NCI-H187 treated with DMSO at 0.1 percent for 48 hours (cell line): ENCODE measurements around the gene PPIL1.
A peak's percentile ranks its signal among the peaks of the same experiment; 100 is the strongest.

Experiments
- DNase-seq: peaks from one replicate; lab custom pipeline; 2025; lab: John Stamatoyannopoulos, UW

Gene PPIL1

GRCh38 chr6:36855750-36856149 is 18.9 kb downstream of the PPIL1 start:
- no peak for DNase-seq

GRCh38 chr6:36853325-36853724 is 21.3 kb downstream of the PPIL1 start:
- no peak for DNase-seq

GRCh38 chr6:36852481-36853147 is 22.0 kb downstream of the PPIL1 start:
- no peak for DNase-seq

- no peak for DNase-seq
Measured at GRCh38 chr6:36851626-36852025, 23.0 kb downstream of the PPIL1 start.

- peak; percentile 16 for DNase-seq
Measured at GRCh38 chr6:36851149-36851614, 23.4 kb downstream of the PPIL1 start.

- no peak for DNase-seq
Measured at GRCh38 chr6:36850021-36850420, 24.6 kb downstream of the PPIL1 start.

- peak; percentile 91 for DNase-seq
Measured at GRCh38 chr6:36848658-36849441, 25.8 kb downstream of the PPIL1 start.

- no peak for DNase-seq
Measured at GRCh38 chr6:36847991-36848390, 26.6 kb downstream of the PPIL1 start.

GRCh38 chr6:36847152-36847551 is 27.5 kb downstream of the PPIL1 start:
- no peak for DNase-seq

GRCh38 chr6:36845233-36845632 is 29.4 kb downstream of the PPIL1 start:
- DNase-seq = no peak

- DNase-seq = no peak
Measured at GRCh38 chr6:36844232-36845170, 30.1 kb downstream of the PPIL1 start.

GRCh38 chr6:36843170-36843569 is 31.4 kb downstream of the PPIL1 start:
- no peak for DNase-seq

- no peak for DNase-seq
Measured at GRCh38 chr6:36841756-36842155, 32.8 kb downstream of the PPIL1 start.

GRCh38 chr6:36840432-36841403 is 33.9 kb downstream of the PPIL1 start:
- no peak for DNase-seq

GRCh38 chr6:36839749-36840431 is 34.7 kb downstream of the PPIL1 start:
- no peak for DNase-seq

- no peak for DNase-seq
Measured at GRCh38 chr6:36838896-36839748, 35.5 kb downstream of the PPIL1 start, which contains the start of gene CPNE5. Gene CPNE5, minus strand, starts transcription at chr6:36839444. Its CDS starts 67 bp downstream, at chr6:36839377.

GRCh38 chr6:36837686-36838085 is 36.9 kb downstream of the PPIL1 start:
- no peak for DNase-seq

- no peak for DNase-seq
Measured at GRCh38 chr6:36837022-36837339, 37.6 kb downstream of the PPIL1 start.
